ENCODE results near the gene AP3B1. TPM values are rescaled to one million over a fixed set of nuclear protein-coding genes. Genes with fewer than 3 reads are reported as not detected.

The AP3B1 gene
- total and polyA plus RNA-seq, 3 experiments from 2014 or later, result 27.1 to 41.1 (median 40.3) TPM

- no peak for DNase-seq
- Mint-ChIP-seq H3K36me3 (peaks cover 16 to 48% (median 19%) of the 10 kb centered on the region in 3 donors), H3K27ac (no peak overlapping the region), H3K9me3 (no peaks in the 10 kb centered on the region), H3K4me1 (no peaks in the 10 kb centered on the region), H3K27me3 (no peaks in the 10 kb centered on the region), H3K4me3 (no peak overlapping the region)
- POLR2A ChIA-PET, result no interaction called here
- Histone ChIP-seq H3K4me1 (ENCODE audit: insufficient read depth, low read length) (no peaks in the 10 kb centered on the region), H3K27me3 (ENCODE audit: insufficient read depth, low read length, poor library complexity, severe bottlenecking) (no peaks in the 10 kb centered on the region), H3K27ac (ENCODE audit: low read depth, low read length) (no peak overlapping the region), H3K4me3 (ENCODE audit: low read length) (no peak overlapping the region), H3K36me3 (ENCODE audit: insufficient read depth, low read length) (no peaks in the 10 kb centered on the region), H3K9me3 (ENCODE audit: low read length) (no peaks in the 10 kb centered on the region)
- CTCF ChIA-PET, result no interaction called here
These were observed 289.9 kb downstream of the AP3B1 start for GRCh38 chr5:78004559-78004958.

- Histone ChIP-seq H3K27me3 (ENCODE audit: insufficient read depth, low read length, poor library complexity, severe bottlenecking) (no peaks in the 10 kb centered on the region), H3K36me3 (ENCODE audit: insufficient read depth, low read length) (no peaks in the 10 kb centered on the region), H3K27ac (ENCODE audit: low read depth, low read length) (no peak overlapping the region), H3K4me3 (ENCODE audit: low read length) (no peak overlapping the region), H3K4me1 (ENCODE audit: insufficient read depth, low read length) (no peaks in the 10 kb centered on the region), H3K9me3 (ENCODE audit: low read length) (no peaks in the 10 kb centered on the region)
- H3K36me3 Mint-ChIP-seq, result peaks cover 19 to 55% (median 22%) of the 10 kb centered on the region in 3 donors
- no peak for DNase-seq
- ChIA-PET CTCF (no interaction called here), POLR2A (no interaction called here)
- no peaks in the 10 kb centered on the region for H3K9me3 Mint-ChIP-seq
- no peaks in the 10 kb centered on the region for H3K27me3 Mint-ChIP-seq
- peak overlapping the region in 1 of 8 donors; percentile 51 for H3K27ac Mint-ChIP-seq
- H3K4me1 Mint-ChIP-seq, result no peaks in the 10 kb centered on the region
- H3K4me3 Mint-ChIP-seq, result no peak overlapping the region
These were observed 290.6 kb downstream of the AP3B1 start for GRCh38 chr5:78003919-78004318.

GRCh38 chr5:78003450-78003849 lies 291.0 kb downstream of the AP3B1 start:
- ChIA-PET CTCF (no interaction called here), POLR2A (no interaction called here)
- Mint-ChIP-seq H3K9me3 (no peaks in the 10 kb centered on the region), H3K4me1 (no peaks in the 10 kb centered on the region), H3K27ac (no peak overlapping the region), H3K27me3 (no peaks in the 10 kb centered on the region), H3K4me3 (no peak overlapping the region), H3K36me3 (peaks cover 19 to 59% (median 22%) of the 10 kb centered on the region in 3 donors)
- DNase-seq, result no peak
- Histone ChIP-seq H3K27me3 (ENCODE audit: insufficient read depth, low read length, poor library complexity, severe bottlenecking) (no peaks in the 10 kb centered on the region), H3K27ac (ENCODE audit: low read depth, low read length) (no peak overlapping the region), H3K4me1 (ENCODE audit: insufficient read depth, low read length) (no peaks in the 10 kb centered on the region), H3K36me3 (ENCODE audit: insufficient read depth, low read length) (no peaks in the 10 kb centered on the region), H3K4me3 (ENCODE audit: low read length) (no peak overlapping the region), H3K9me3 (ENCODE audit: low read length) (no peaks in the 10 kb centered on the region)

GRCh38 chr5:78002690-78003089 lies 291.8 kb downstream of the AP3B1 start:
- no peak overlapping the region for H3K27ac ChIP-seq (ENCODE audit: low read depth, low read length)
- H3K4me1 ChIP-seq (ENCODE audit: insufficient read depth, low read length), result no peaks in the 10 kb centered on the region
- CTCF ChIA-PET, result no interaction called here
- no peaks in the 10 kb centered on the region for H3K36me3 ChIP-seq (ENCODE audit: insufficient read depth, low read length)
- peaks cover 19 to 62% (median 22%) of the 10 kb centered on the region in 3 donors for H3K36me3 Mint-ChIP-seq
- no peak overlapping the region for H3K4me3 ChIP-seq (ENCODE audit: low read length)
- no peak overlapping the region for H3K4me3 Mint-ChIP-seq
- POLR2A ChIA-PET, result no interaction called here
- no peak overlapping the region for H3K27ac Mint-ChIP-seq
- no peaks in the 10 kb centered on the region for H3K9me3 ChIP-seq (ENCODE audit: low read length)
- no peak for DNase-seq
- no peaks in the 10 kb centered on the region for H3K4me1 Mint-ChIP-seq
- H3K27me3 ChIP-seq (ENCODE audit: insufficient read depth, low read length, poor library complexity, severe bottlenecking), result no peaks in the 10 kb centered on the region
- no peaks in the 10 kb centered on the region for H3K27me3 Mint-ChIP-seq
- no peaks in the 10 kb centered on the region for H3K9me3 Mint-ChIP-seq

GRCh38 chr5:78001197-78001596 lies 293.3 kb downstream of the AP3B1 start:
- CTCF ChIA-PET, result no interaction called here
- peaks cover 0 to 3% (median 0%) of the 10 kb centered on the region in 3 donors for H3K4me1 Mint-ChIP-seq

GRCh38 chr5:78000191-78000590 lies 294.3 kb downstream of the AP3B1 start:
- H3K27me3 ChIP-seq (ENCODE audit: insufficient read depth, low read length, poor library complexity, severe bottlenecking), result no peaks in the 10 kb centered on the region
- no peaks in the 10 kb centered on the region for H3K36me3 ChIP-seq (ENCODE audit: insufficient read depth, low read length)
- POLR2A ChIA-PET, result no interaction called here
- H3K36me3 Mint-ChIP-seq, result peaks cover 15 to 66% (median 32%) of the 10 kb centered on the region in 3 donors
- H3K4me3 ChIP-seq (ENCODE audit: low read length), result no peak overlapping the region
- CTCF ChIA-PET, result interaction anchor here (1.4 kb wide), 1 partner anchor 8 kb away, joined by 4 read pairs; no protein-coding TSS in a partner anchor
- H3K9me3 ChIP-seq (ENCODE audit: low read length), result no peaks in the 10 kb centered on the region
- no peak overlapping the region for H3K4me3 Mint-ChIP-seq
- DNase-seq, result no peak
- no peaks in the 10 kb centered on the region for H3K27me3 Mint-ChIP-seq
- peaks cover 0 to 3% (median 0%) of the 10 kb centered on the region in 3 donors for H3K4me1 Mint-ChIP-seq
- no peak overlapping the region for H3K27ac ChIP-seq (ENCODE audit: low read depth, low read length)
- H3K4me1 ChIP-seq (ENCODE audit: insufficient read depth, low read length), result no peaks in the 10 kb centered on the region
- H3K27ac Mint-ChIP-seq, result peak overlapping the region in 1 of 8 donors; percentile 11
- no peaks in the 10 kb centered on the region for H3K9me3 Mint-ChIP-seq

More at GRCh38 chr5:78001197-78001596, 293.3 kb downstream of the AP3B1 start:
- H3K27ac Mint-ChIP-seq, result no peak overlapping the region
- Histone ChIP-seq H3K4me3 (ENCODE audit: low read length) (no peak overlapping the region), H3K4me1 (ENCODE audit: insufficient read depth, low read length) (no peaks in the 10 kb centered on the region), H3K9me3 (ENCODE audit: low read length) (no peaks in the 10 kb centered on the region), H3K27me3 (ENCODE audit: insufficient read depth, low read length, poor library complexity, severe bottlenecking) (no peaks in the 10 kb centered on the region), H3K36me3 (ENCODE audit: insufficient read depth, low read length) (no peaks in the 10 kb centered on the region), H3K27ac (ENCODE audit: low read depth, low read length) (no peak overlapping the region)
- no peaks in the 10 kb centered on the region for H3K9me3 Mint-ChIP-seq
- POLR2A ChIA-PET, result no interaction called here
- no peak overlapping the region for H3K4me3 Mint-ChIP-seq
- DNase-seq, result no peak
- no peaks in the 10 kb centered on the region for H3K27me3 Mint-ChIP-seq
- H3K36me3 Mint-ChIP-seq, result peaks cover 19 to 62% (median 30%) of the 10 kb centered on the region in 3 donors

- CTCF ChIA-PET, result interaction anchor here (0.8 to 1.4 kb wide), 2 partner anchors 8 to 18 kb away, joined by 3 to 4 read pairs; no protein-coding TSS in a partner anchor
- H3K4me1 Mint-ChIP-seq, result peaks cover 0 to 3% (median 0%) of the 10 kb centered on the region in 3 donors
- POLR2A ChIA-PET, result no interaction called here
- no peak overlapping the region for H3K27ac ChIP-seq (ENCODE audit: low read depth, low read length)
- no peak overlapping the region for H3K4me3 Mint-ChIP-seq
- H3K9me3 Mint-ChIP-seq, result no peaks in the 10 kb centered on the region
- no peak for DNase-seq
- H3K27me3 Mint-ChIP-seq, result no peaks in the 10 kb centered on the region
- H3K27me3 ChIP-seq (ENCODE audit: insufficient read depth, low read length, poor library complexity, severe bottlenecking), result no peaks in the 10 kb centered on the region
- no peaks in the 10 kb centered on the region for H3K4me1 ChIP-seq (ENCODE audit: insufficient read depth, low read length)
- H3K27ac Mint-ChIP-seq, result no peak overlapping the region
- peaks cover 15 to 66% (median 34%) of the 10 kb centered on the region in 3 donors for H3K36me3 Mint-ChIP-seq
- no peaks in the 10 kb centered on the region for H3K9me3 ChIP-seq (ENCODE audit: low read length)
- H3K4me3 ChIP-seq (ENCODE audit: low read length), result no peak overlapping the region
- no peaks in the 10 kb centered on the region for H3K36me3 ChIP-seq (ENCODE audit: insufficient read depth, low read length)
These were observed 295.1 kb downstream of the AP3B1 start for GRCh38 chr5:77999399-77999798.

- CTCF ChIA-PET, result no interaction called here
- no peaks in the 10 kb centered on the region for H3K27me3 Mint-ChIP-seq
- H3K36me3 Mint-ChIP-seq, result peaks cover 11 to 63% (median 30%) of the 10 kb centered on the region in 3 donors
- DNase-seq, result no peak
- peaks cover 0 to 3% (median 0%) of the 10 kb centered on the region in 3 donors for H3K4me1 Mint-ChIP-seq
- Histone ChIP-seq H3K9me3 (ENCODE audit: low read length) (no peaks in the 10 kb centered on the region), H3K27me3 (ENCODE audit: insufficient read depth, low read length, poor library complexity, severe bottlenecking) (no peaks in the 10 kb centered on the region), H3K4me1 (ENCODE audit: insufficient read depth, low read length) (no peaks in the 10 kb centered on the region), H3K27ac (ENCODE audit: low read depth, low read length) (no peak overlapping the region), H3K4me3 (ENCODE audit: low read length) (no peak overlapping the region), H3K36me3 (ENCODE audit: insufficient read depth, low read length) (no peaks in the 10 kb centered on the region)
- no peak overlapping the region for H3K27ac Mint-ChIP-seq
- POLR2A ChIA-PET, result no interaction called here
- no peaks in the 10 kb centered on the region for H3K9me3 Mint-ChIP-seq
- no peak overlapping the region for H3K4me3 Mint-ChIP-seq
These were observed 297.6 kb downstream of the AP3B1 start for GRCh38 chr5:77996943-77997342.

All from CD8-positive, alpha-beta memory T cell (primary cell).